MCF 10A (cell line): ENCODE results near the gene PPM1H. TPM values are rescaled to one million over a fixed set of nuclear protein-coding genes. Genes with fewer than 3 reads are reported as not detected.

Source experiments
- BruUV-seq: library from RNA; stranded (reverse); fragments of 400-500 nt; replicated peaks from 2 replicates; lab custom pipeline; 2021; lab: Mats Ljungman, UMichigan
- CTCF ChIA-PET: fragments of 300-600 bp; sonication (Branson Sonifier 250); formaldehyde crosslinking; extraction: SDS; loops from one replicate; lab custom pipeline; 2021; ENCODE audit warnings: antibody characterized with exemption, inconsistent platforms; lab: Yijun Ruan, JAX
- POLR2A ChIA-PET: fragments of 300-600, 350-650 bp; sonication (Branson Sonifier 250); formaldehyde crosslinking; extraction: SDS; loops from one replicate; lab custom pipeline; 2020; ENCODE audit warnings: antibody characterized with exemption, inconsistent platforms; lab: Yijun Ruan, JAX
- DNase-seq: peaks from one replicate; pipeline ENCODE4 v3.0.0-alpha.2; 2018; ENCODE audit not compliant: unreplicated experiment
- H3K27ac Mint-ChIP-seq: one replicate; pipeline ENCODE4 v1.8.0; 2022; ENCODE audit warnings: mild to moderate bottlenecking, low read depth, mixed read lengths; ENCODE audit not compliant: unreplicated experiment
- H3K27me3 Mint-ChIP-seq: one replicate; pipeline ENCODE4 v1.8.0; 2022; ENCODE audit warnings: mixed read lengths; ENCODE audit not compliant: insufficient read depth, unreplicated experiment
- H3K36me3 Mint-ChIP-seq: one replicate; pipeline ENCODE4 v1.8.0; 2022; ENCODE audit warnings: mild to moderate bottlenecking, moderate library complexity, mixed read lengths; ENCODE audit not compliant: insufficient read depth, unreplicated experiment
- H3K4me1 Mint-ChIP-seq: one replicate; pipeline ENCODE4 v1.8.0; 2022; ENCODE audit warnings: mixed read lengths; ENCODE audit not compliant: insufficient read depth, unreplicated experiment
- H3K4me3 Mint-ChIP-seq: one replicate; pipeline ENCODE4 v1.8.0; 2022; ENCODE audit warnings: mild to moderate bottlenecking, moderate library complexity, mixed read lengths; ENCODE audit not compliant: unreplicated experiment
- H3K9me3 Mint-ChIP-seq: one replicate; pipeline ENCODE4 v1.8.0; 2022; ENCODE audit warnings: mixed read lengths; ENCODE audit not compliant: unreplicated experiment
- intact Hi-C: fragments of 100-400 bp; cut with micrococcal nuclease; formaldehyde crosslinking; loops from 2 replicates; pipeline ENCODE4 v1.14.1; 2022
- total RNA-seq: library from RNA; stranded (reverse); gene quantifications from 2 replicates; pipeline ENCODE4 v1.2.3, GENCODE V29; 2022
- TF ChIP-seq, protein P1 (sequence below): fragments of 200-600 bp; IDR thresholded peaks from one replicate; pipeline ENCODE4 v1.8.0; 2022; ENCODE audit warnings: antibody characterized with exemption, mild to moderate bottlenecking; ENCODE audit not compliant: unreplicated experiment

Gene PPM1H
- total RNA-seq, 1 experiment from 2014 or later = 0.49 TPM

DNA sequence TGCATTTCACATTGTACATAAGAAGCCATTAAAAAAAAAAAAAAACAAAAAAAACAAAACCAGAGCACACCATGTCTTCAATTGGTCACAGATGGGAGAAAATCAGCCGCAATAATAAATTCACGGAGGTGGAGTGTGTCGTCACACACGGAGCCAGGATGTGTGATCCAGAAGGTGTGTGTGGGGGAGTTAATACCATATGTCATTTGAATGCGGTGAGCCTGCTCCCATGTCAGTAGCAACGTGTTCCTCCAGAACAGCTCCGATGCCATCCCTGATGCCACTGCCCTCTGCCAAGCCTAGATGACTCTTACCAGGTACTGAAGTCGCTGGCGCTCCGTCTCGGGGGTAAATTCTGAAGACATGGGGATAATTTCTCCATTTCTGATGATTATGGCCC, 197.8 kb downstream of the PPM1H start:
- no peaks in the 10 kb centered on the region for H3K9me3 Mint-ChIP-seq
- ChIA-PET POLR2A (no interaction called here), CTCF (no interaction called here)
- no peak overlapping the region for H3K4me3 Mint-ChIP-seq
- no peaks in the 10 kb centered on the region for H3K27me3 Mint-ChIP-seq
- H3K4me1 Mint-ChIP-seq = peaks cover 9% of the 10 kb centered on the region
- no peak for DNase-seq
- H3K27ac Mint-ChIP-seq = no peak overlapping the region
- BruUV-seq = no TSS peak
- no peaks in the 10 kb centered on the region for H3K36me3 Mint-ChIP-seq
- intact Hi-C loops = no loop called here
- TF ChIP-seq, protein P1, sequence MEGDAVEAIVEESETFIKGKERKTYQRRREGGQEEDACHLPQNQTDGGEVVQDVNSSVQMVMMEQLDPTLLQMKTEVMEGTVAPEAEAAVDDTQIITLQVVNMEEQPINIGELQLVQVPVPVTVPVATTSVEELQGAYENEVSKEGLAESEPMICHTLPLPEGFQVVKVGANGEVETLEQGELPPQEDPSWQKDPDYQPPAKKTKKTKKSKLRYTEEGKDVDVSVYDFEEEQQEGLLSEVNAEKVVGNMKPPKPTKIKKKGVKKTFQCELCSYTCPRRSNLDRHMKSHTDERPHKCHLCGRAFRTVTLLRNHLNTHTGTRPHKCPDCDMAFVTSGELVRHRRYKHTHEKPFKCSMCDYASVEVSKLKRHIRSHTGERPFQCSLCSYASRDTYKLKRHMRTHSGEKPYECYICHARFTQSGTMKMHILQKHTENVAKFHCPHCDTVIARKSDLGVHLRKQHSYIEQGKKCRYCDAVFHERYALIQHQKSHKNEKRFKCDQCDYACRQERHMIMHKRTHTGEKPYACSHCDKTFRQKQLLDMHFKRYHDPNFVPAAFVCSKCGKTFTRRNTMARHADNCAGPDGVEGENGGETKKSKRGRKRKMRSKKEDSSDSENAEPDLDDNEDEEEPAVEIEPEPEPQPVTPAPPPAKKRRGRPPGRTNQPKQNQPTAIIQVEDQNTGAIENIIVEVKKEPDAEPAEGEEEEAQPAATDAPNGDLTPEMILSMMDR = no peak

DNA sequence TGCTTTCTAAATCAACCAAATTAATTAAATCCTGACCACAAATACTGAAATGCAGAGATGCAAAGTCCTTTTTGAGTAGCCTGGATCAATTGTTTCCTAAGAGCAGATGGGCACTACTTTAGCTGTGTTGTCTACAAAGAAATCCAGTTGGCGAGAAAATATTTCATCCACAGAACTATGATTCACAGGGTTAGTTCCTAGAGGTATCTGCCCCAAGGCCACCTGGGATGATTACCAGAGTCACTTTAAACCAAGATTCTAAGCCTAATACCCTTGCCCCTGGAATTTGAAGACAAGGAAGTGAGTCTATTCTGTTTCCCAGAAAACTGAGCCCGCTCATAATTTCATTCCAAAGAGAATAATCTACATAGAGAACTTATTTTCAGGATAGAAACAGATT, 198.4 kb downstream of the PPM1H start:
- TF ChIP-seq, protein P1 = no peak
- Mint-ChIP-seq H3K27me3 (no peaks in the 10 kb centered on the region), H3K27ac (no peak overlapping the region), H3K4me3 (no peak overlapping the region), H3K36me3 (no peaks in the 10 kb centered on the region), H3K4me1 (peaks cover 15% of the 10 kb centered on the region), H3K9me3 (no peaks in the 10 kb centered on the region)
- BruUV-seq = no TSS peak
- CTCF ChIA-PET = no interaction called here
- peak; percentile 17 for DNase-seq
- POLR2A ChIA-PET = interaction anchor here (1.1 kb wide), 1 partner anchor 131 kb away, joined by 3 read pairs; no protein-coding TSS in a partner anchor
- intact Hi-C loops = no loop called here

DNA sequence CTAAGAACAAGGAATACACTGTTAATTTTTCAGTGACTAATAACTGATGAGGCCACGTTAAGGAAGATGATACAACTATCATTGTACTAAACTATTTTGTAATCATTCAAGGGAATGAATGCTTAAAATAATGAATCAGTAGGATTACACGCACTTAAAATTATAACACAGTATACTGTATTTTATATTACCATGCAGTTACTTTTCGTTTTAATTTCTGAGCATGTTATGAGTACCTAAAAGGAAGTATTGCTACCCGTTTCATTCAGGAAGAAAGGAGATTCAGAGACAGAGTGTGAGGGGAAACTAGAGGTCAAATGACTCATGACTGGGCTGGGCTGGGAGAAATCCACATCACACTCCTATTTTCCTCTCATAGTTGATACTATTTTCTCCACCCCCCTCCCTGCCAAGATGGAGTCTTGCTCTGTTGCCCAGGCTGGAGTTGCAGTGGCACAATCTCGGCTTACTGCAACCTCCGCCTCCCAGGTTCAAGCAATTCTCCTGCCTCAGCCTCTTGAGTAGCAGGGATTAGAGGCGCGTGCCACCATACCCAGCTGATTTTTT, 202.0 kb downstream of the PPM1H start:
- no peaks in the 10 kb centered on the region for H3K27me3 Mint-ChIP-seq
- DNase-seq = peak; percentile 60
- ChIA-PET CTCF (no interaction called here), POLR2A (no interaction called here)
- TF ChIP-seq, protein P1 = no peak
- H3K4me1 Mint-ChIP-seq = peaks cover 23% of the 10 kb centered on the region
- H3K27ac Mint-ChIP-seq = no peak overlapping the region
- no peaks in the 10 kb centered on the region for H3K36me3 Mint-ChIP-seq
- H3K9me3 Mint-ChIP-seq = no peaks in the 10 kb centered on the region
- BruUV-seq = no TSS peak
- intact Hi-C loops = loop anchor here (1.0 to 5.0 kb wide), 3 partner anchors 29 to 131 kb away; no protein-coding TSS in a partner anchor
- no peak overlapping the region for H3K4me3 Mint-ChIP-seq

GRCh38 chr12:62731055-62731820, 203.7 kb downstream of the PPM1H start:
- ChIA-PET POLR2A (interaction anchor here (0.7 kb wide), 1 partner anchor 128 kb away, joined by 3 read pairs; no protein-coding TSS in a partner anchor), CTCF (interaction anchor here (0.6 kb wide), 3 partner anchors 35 to 270 kb away, joined by 3 to 4 read pairs (median 3); no protein-coding TSS in a partner anchor)
- no peaks in the 10 kb centered on the region for H3K27me3 Mint-ChIP-seq
- no peaks in the 10 kb centered on the region for H3K9me3 Mint-ChIP-seq
- H3K4me3 Mint-ChIP-seq = no peak overlapping the region
- H3K4me1 Mint-ChIP-seq = peaks cover 23% of the 10 kb centered on the region
- intact Hi-C loops = loop anchor here (5.0 kb wide), 2 partner anchors 61 to 129 kb away; no protein-coding TSS in a partner anchor
- H3K36me3 Mint-ChIP-seq = no peaks in the 10 kb centered on the region
- H3K27ac Mint-ChIP-seq = no peak overlapping the region
- peak; percentile 22 for DNase-seq
- no TSS peak for BruUV-seq
- TF ChIP-seq, protein P1 = no peak
